CD4-positive, alpha-beta T cell treated with Interleukin-15 for 1 hour (primary cell): ENCODE results near the gene STK4.

Source experiments
- DNase-seq: peaks from one replicate; pipeline ENCODE4 v3.0.0-alpha.2; 2020

Gene STK4

DNA sequence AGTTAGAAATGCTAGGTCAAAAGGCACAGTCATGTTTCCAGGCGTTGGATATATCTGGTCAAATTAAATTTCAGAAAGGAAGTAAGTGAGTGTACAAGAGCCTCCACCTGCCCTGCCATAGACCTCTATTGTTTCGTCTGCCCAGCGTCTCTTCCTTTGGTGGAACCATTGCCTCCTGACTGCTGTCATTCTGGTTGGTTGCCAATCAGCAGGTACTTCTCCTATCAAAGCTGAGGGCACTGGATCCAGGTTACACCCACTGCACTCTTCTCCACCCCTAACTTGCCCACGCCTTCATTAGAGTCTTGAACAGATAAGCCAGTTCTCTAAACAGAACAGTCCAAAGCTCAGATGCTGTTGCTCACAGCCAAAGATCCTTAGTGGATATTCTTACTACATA, 151.3 kb downstream of the STK4 start:
- no peak for DNase-seq

DNA sequence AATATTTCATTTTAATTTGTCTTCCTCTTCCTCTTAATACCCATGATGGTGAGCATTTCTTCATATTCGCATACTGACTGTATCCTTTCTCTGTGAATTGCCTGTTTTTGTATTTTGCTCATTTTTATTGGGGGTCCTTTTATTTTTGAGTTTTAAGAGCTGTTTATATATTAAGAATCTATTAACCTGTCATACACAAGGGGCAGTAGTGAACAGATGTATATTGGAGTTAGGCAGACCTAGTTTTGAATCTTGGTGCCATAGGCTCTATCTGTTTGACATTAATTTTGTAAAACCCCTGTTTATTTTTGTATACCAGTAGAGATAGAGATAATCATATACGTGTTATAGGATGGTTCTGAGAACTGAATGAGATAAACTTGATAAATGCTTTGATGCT, 151.7 kb downstream of the STK4 start:
- DNase-seq: no peak

GRCh38 chr20:45119556-45120266, 153.4 kb downstream of the STK4 start:
- DNase-seq: no peak

GRCh38 chr20:45121388-45121787, 155.1 kb downstream of the STK4 start:
- no peak for DNase-seq

- no peak for DNase-seq
These were observed 158.1 kb downstream of the STK4 start, which contains the start of gene WFDC12 for GRCh38 chr20:45124365-45124764. Gene WFDC12, minus strand, starts transcription at chr20:45124465. Its CDS starts 18 bp downstream, at chr20:45124447.

GRCh38 chr20:45128099-45128498, 161.8 kb downstream of the STK4 start:
- no peak for DNase-seq
